Pulmonary artery endothelial cell (primary cell): ENCODE measurements around the gene SLC44A4. TPM values are rescaled to one million over a fixed set of nuclear protein-coding genes. Genes with fewer than 3 reads are reported as not detected.
"Not testable (repeated sequence)": the region's sequence is repeated elsewhere in the genome, so short reads cannot be mapped to it uniquely, and the experiment has no call there.

Experiments used
- DNase-seq: peaks from one replicate; pipeline ENCODE4 v3.0.0-alpha.2; 2011; ENCODE audit warnings: low read depth, low spot score
- total RNA-seq: library from RNA; depleted of rRNA; stranded (reverse); fragments of >200 nt; gene quantifications from 2 replicates; pipeline ENCODE4 v1.2.3, GENCODE V29; 2014

Gene SLC44A4
- total RNA-seq: 0.07 TPM in 1 of 2 replicates, not detected in the other

- DNase-seq: no peak
Measured at GRCh38 chr6:31878726-31879125, at the start of gene SLC44A4. Gene SLC44A4 (minus strand): TSS chr6:31878997. CDS start chr6:31878980, 17 bp downstream.

GRCh38 chr6:31928672-31928939, 49.8 kb upstream of the SLC44A4 start:
- no peak for DNase-seq

- no peak for DNase-seq
Measured at GRCh38 chr6:31927863-31928671, 49.3 kb upstream of the SLC44A4 start.

GRCh38 chr6:31927242-31927862, 48.6 kb upstream of the SLC44A4 start, which contains the start of gene C2:
Gene C2 (plus strand): TSS chr6:31927717. CDS start chr6:31927753, 36 bp downstream.
- DNase-seq: no peak

GRCh38 chr6:31922942-31923341, 44.1 kb upstream of the SLC44A4 start:
- DNase-seq: no peak

- DNase-seq: no peak
Measured at GRCh38 chr6:31920811-31921210, 42.0 kb upstream of the SLC44A4 start.

GRCh38 chr6:31919624-31920303, 41.0 kb upstream of the SLC44A4 start:
- DNase-seq: no peak

GRCh38 chr6:31918069-31918720, 39.4 kb upstream of the SLC44A4 start:
- no peak for DNase-seq

GRCh38 chr6:31915756-31916155, 37.0 kb upstream of the SLC44A4 start:
- DNase-seq: no peak

- no peak for DNase-seq
Measured at GRCh38 chr6:31915351-31915750, 36.6 kb upstream of the SLC44A4 start.

- no peak for DNase-seq
Measured at GRCh38 chr6:31911826-31912585, 33.2 kb upstream of the SLC44A4 start.

- DNase-seq: not testable (repeated sequence)
Measured at GRCh38 chr6:31909298-31909697, 30.5 kb upstream of the SLC44A4 start.

- no peak for DNase-seq
Measured at GRCh38 chr6:31908791-31909190, 30.0 kb upstream of the SLC44A4 start.

GRCh38 chr6:31908255-31908654, 29.5 kb upstream of the SLC44A4 start:
- not testable (repeated sequence) for DNase-seq

- no peak for DNase-seq
Measured at GRCh38 chr6:31907158-31907813, 28.5 kb upstream of the SLC44A4 start.

GRCh38 chr6:31906727-31907126, 27.9 kb upstream of the SLC44A4 start:
- DNase-seq: not testable (repeated sequence)

GRCh38 chr6:31906122-31906521, 27.3 kb upstream of the SLC44A4 start:
- no peak for DNase-seq

- no peak for DNase-seq
Measured at GRCh38 chr6:31905041-31905440, 26.2 kb upstream of the SLC44A4 start.

- DNase-seq: no peak
Measured at GRCh38 chr6:31903957-31904356, 25.2 kb upstream of the SLC44A4 start.

- peak; percentile 84 for DNase-seq
Measured at GRCh38 chr6:31901953-31902643, 23.3 kb upstream of the SLC44A4 start, which contains the start of gene ZBTB12. Gene ZBTB12 (minus strand): TSS chr6:31902086. CDS start chr6:31901305, 781 bp downstream.
